Activated CD8-positive, alpha-beta memory T cell treated with anti-CD3 and anti-CD28 coated beads for 1 hour (primary cell): Measurements from ENCODE around the gene TNFAIP8.

Source experiments
- DNase-seq, 2 donors: peaks; one replicate each; pipeline ENCODE4 v3.0.0-alpha.2; 2020; ENCODE audit warnings: low read depth in 1 of 2; ENCODE audit errors: extremely low read depth in 1 of 2

The TNFAIP8 gene

DNA sequence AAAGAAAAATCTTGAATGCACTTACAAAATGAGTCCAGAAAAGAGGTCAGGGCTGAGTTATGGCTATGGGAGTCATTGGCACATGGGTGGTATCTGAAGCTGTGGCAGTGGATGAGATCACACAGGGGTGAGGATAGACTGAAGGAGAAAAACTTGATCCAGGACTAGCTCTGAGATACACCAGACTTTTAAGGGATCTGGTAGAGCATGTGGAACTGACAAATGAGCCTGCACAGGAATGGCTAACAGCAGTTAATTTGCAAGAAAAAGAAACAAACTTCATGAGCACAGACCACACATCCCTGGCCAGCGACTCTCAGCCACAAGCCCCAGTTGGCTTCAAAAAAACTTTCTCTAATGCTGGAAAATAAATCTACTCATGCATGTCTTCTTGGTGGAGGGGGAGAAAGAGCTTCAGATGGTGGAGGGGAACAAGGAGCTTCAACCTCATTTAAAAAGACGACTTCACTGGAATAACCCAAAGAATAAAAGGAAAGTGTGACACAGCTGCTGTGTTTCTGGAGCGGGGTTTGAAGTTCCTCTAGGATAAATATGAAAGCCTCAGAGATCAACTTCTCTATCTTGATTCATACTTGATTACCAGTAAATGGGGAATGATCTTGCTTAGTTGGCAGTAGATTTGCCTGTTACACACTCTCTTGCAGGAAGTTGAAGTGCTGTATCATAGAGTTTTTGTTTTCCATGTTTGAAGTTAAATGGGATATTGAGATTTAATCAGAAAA lies 33.6 kb downstream of the TNFAIP8 start:
- no peak for DNase-seq

DNA sequence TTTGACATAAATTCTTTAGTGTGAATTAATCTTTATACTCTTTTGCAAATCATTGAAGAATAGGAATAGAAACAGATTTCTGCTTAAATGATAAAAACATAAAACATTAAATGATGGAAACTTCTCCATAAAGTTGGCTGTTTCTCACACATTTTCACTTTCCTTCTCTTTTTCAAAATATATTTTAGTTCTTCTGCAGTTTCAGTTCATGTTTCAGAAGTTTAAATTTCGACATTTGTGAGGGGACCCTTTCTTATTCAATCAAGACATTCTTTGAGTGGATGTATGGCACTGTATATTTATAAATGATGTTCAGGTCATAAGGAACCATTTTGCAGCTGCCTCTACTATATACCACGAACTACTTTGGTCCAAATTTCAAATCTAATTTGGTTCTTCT lies 34.6 kb downstream of the TNFAIP8 start:
- DNase-seq: no peak

DNA sequence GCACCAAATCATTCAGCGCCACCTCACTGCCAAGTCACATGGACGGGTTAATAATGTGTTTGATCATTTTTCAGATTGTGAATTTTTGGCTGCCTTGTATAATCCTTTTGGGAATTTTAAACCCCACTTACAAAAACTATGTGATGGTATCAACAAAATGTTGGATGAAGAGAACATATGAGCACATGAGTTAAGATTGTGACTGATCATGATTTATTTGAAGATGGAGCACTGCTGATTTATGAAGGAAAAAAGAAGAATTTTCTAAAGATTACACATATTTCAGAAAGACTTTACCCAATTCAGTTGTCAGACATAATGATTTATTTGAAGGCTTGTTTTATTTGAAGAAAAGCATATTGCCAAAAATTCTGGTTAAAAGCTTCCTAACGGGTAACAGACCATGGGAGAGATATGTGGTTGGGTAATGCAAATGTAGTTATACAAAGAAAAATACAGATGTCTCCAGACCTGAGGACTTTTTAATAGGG lies 37.4 kb downstream of the TNFAIP8 start:
- DNase-seq: no peak

DNA sequence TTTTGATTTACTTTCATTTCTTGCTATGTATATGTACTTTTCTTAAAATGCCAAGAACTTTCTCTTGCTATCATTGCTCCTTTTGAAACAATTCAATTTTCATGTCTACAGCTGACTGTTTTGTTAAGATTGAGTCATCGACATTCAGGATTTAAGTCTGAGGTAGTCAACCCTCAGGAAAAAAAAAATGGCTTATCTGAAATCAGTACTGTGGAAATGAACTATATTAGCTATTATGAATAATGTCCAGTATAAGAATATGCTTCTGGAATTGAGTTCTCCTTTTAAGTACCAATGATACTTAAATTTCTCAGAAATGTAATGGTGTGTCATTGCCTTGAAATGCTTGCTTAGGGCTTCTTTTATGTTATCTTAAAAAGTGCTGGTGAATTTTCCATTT lies 37.9 kb downstream of the TNFAIP8 start:
- no peak for DNase-seq

DNA sequence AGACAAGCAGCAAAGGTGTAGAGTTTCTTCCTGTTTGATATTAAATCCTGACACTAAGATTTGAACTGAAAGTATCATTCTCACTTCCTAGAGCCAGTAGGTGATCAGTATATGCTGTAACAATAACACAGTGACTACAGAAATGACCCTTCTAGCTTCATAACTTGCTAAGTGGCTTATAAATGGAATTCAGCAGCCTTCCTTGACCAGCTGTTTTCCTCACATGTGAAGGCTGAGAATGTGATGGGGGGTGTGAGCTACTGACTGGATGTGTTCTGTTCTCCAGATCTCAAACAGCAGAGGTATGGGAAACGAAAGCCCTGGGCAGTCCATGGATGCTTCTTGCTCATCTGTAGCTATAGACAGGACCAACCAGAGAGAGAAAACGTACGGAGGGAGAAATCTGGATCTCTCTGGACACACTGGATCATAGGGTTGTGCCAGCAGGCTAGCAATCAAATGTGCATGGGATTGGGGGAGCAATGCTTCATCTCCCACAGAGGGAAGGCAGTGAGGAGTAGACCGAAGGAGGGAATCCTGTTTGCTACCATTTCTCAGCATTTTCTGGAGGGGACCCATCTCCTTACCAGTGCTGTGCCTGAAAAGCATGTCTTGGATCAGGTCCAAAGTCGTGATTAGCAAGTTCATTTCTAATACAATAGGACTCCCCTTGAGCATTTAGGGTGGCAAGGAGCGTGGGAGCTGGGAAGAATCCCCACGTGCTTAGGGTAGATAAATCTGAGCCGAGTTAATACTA lies 39.4 kb downstream of the TNFAIP8 start:
- no peak for DNase-seq

DNA sequence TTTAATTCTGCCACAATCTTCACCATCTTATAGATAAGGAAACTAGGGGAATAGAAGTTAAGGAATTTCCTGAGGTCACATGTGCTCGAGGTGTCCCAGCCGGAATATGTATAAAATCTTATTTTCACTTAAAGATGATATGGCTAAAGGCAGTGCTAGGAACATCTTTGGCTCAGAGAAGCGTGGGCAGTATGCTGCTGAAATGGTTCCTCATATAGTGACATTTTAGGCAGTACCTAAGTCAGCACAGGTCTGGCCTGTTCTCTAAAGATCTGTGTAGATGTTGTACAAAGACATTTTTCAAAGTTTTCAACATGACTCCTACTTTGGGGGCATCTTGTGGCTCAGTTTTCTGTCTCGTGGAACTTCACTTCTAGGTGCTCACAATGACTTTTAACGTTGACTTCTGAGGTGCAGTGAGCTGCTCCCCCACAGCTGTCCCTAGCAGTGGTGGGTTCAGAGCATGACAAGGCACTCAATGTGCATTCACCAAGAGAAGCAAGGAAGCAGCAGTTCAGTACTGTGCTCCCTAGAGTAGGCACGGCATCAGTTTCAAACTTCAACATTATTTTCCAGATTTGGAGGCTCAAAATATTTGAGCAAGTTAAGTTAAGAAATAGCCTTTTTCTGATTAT lies 40.3 kb downstream of the TNFAIP8 start:
- DNase-seq: no peak

DNA sequence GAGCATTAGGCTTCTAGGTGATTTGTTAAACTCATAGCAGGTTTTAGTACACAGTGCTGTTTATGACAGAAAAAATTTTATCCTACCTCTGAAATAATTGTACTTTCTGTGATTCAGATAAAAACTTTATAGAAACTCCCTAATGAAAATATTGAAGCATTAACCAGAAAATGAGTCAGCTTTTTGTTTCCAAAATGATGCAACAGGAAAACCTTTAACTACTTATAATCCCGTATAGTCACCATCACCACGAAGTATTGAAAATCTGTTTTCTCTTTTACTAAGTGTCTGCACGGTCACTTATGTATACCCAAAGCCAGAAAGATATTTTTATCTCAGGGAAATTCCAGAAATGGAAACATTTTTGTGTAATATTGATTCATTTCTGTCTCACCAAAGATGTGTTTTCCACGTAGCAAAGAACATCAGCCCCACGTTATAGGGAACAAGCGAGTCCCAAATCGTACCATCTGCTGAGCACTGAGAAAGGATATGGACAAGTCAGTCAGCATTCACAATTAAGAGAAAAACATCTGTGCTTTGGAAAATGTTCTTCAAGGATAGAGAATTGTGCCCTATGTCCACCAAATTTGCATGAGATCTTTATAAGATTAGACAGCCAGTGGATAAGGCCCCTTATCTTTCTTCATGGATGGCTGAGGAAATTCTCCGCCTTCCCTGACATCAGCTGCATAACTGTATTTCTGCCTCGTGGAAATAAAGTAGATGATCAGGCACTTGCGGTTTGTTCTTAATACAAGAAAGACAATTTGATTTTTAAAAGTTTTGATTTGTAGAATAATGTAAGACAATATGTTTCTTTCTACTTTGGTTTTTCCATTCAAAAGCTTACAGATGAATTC lies 41.9 kb downstream of the TNFAIP8 start:
- no peak for DNase-seq

DNA sequence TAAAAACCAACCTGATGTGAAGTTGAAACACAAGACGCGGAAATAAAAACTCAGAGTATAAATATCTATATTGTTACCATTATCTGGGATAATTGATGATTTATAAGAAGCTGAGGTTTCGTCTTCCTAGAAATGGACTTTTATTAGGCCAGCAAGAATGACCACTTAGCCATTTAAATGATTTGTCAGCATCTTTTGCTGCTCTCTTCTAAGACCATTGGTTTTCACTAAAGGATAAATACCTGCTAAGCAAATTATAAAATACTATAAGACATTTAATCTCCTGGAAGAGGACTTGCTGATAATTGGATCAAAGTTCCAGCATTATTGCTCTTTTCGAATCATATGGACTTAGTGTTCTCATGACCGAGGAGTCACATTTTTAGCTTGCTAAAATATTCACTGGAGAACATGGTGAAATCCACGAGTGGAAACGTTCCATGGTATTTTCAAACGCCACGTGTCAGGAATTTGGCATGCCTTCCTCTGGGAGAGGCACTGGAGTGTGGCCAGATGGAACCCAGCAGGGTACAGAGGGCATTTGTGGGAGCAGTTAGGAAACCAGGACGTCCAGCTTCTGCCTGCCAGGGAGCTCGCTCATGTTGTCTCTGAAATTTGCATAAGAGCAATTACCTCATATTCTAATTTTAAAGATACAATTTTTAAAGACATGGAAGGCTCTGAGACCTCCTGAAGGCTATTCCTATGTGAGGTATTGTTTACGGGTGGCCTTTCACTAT lies 43.1 kb downstream of the TNFAIP8 start:
- no peak for DNase-seq

DNA sequence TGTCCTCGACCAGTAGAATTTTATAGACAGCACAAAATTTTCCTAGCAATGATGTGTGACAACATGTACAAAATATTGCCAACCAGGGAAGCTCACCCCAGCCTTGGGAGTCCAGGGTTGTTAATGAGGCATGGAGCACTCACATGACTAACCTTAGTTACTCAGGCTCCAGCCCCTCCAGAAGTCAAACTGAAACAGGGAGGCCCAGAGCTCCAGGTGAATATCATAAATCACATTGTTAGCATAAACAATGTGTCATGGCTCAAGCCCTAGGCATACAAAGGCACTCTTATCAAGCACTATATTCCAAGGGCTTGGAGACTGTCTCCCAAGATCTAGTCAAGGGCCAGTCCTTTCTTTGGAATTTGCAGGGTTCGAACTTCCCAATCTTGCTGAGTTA lies 44.4 kb downstream of the TNFAIP8 start:
- DNase-seq: no peak

DNA sequence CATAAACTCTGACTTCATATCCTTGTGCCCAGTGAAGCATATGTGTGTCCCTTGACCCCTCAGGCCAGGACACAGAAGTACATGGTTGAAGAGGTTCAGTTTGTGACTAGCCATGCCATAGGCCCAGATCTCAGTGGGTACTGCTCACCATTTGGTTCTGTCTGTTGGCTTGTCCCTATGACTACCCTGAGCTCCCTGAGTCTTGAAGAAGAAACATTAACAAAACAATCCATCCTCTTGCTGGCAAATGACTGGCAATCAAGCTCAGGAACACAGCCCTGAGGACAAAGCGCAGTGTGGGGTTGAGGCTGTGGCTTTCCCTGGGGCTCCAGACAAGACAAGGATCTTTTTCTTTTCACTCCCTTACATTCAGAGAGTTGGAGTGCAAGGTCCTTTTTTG lies 46.3 kb downstream of the TNFAIP8 start:
- no peak for DNase-seq

DNA sequence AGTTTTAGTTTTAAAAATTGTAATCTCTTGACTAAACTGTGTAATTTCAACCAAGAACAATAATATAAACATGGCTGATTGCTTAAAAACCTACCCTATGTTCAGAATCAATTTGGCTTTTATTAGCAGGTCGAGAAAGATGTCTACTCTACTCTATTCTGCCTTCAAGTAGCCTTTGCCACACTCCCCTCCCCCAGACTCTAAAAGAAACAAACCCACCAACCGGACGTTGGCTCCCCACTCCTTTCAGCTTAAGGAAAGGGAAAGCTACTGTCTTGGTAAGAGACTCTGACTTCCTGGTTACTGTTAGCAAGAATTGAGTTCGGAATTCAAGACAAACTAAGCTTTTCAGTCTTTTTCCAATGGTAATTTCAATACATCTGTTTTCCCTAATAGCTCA lies 46.7 kb downstream of the TNFAIP8 start:
- DNase-seq: no peak

DNA sequence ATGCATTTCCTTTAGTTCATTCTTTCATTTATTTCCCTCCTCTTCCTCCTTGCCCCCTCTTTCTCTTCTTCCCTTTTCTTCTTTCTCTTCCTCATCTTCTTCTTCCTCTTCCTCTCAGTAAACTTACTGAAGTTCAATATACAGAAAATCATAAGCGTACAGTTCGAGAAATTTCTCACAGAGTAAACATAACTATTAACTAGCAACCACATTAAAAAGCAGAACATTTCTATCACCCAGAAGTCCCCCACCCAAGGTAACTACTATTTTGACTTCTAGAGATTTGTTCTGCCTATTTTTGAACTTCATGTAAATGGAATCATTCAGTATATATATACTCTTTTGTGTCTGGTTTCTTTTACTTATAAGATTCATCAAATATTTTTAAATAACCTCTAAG lies 48.2 kb downstream of the TNFAIP8 start:
- no peak for DNase-seq

DNA sequence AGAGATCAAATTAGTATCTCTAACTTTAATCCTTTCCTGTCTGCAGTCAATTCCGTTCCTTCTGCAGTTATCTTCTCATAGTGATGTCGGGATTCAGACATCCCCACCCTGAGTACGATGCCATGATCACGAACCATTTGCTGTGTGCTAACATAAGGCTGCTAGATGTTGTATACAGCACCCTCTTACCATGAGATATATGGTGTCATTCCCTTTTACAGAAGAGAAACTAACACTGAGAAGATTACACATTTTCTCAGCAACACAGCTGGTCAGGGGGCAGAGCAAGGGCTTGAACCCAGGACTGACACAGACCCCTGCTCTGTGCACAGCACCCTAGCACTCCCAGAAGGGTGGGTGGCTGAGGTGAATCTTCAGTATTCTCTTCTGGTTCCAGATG lies 49.6 kb downstream of the TNFAIP8 start:
- DNase-seq: no peak

DNA sequence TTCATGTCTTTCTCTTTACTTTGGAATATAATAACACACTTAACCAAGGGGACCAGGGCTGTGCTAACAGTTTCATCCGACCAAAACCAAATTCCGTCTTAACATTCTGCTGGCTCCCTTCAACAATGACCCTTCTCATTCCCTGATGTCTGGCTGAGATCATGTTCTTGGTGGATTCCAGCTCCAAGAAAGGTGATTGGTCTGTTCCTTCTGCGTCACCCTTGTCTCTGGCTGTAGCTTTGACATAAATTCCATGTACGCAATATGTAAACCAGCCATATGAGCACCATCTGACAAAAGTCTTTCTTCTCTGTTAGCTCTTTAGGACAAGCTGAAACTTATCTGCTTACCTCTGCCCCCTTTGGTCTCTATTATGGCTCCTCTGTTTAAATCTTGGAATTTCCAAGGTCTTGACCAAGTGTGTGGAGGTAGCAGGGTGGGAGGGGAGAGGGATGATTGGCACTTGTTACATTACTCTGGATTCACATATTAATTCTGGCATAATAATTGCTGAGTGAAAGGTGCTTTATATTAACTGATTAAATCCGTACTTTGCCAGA lies 50.8 kb downstream of the TNFAIP8 start:
- DNase-seq: no peak

DNA sequence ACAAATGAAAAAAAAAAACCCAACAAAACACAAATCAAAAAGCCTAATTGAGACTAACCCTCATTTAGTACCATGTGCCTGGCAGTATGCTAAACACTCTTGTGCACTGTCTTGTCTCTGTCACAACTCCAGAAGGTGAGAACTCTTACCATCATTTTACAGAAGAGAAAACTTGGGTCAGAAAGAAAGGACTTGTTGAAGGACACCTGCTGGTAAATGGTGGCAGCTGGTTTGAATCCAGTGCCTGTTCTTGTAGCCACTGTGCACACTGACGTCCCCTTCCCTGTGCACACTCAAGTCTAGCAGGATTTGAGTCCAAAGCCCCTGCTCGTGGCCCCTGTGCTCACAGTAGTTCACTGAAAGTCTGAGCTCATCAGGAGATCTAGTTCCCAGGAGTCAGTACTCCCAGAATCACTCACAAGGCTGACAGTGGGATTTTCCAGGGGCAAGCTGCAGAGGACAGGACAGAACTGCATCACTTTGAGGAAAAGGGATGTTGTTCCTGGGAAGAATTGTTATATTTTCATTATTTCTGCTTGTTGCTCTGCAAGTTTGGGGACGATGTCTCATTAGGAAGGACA lies 53.5 kb downstream of the TNFAIP8 start:
- DNase-seq: no peak

DNA sequence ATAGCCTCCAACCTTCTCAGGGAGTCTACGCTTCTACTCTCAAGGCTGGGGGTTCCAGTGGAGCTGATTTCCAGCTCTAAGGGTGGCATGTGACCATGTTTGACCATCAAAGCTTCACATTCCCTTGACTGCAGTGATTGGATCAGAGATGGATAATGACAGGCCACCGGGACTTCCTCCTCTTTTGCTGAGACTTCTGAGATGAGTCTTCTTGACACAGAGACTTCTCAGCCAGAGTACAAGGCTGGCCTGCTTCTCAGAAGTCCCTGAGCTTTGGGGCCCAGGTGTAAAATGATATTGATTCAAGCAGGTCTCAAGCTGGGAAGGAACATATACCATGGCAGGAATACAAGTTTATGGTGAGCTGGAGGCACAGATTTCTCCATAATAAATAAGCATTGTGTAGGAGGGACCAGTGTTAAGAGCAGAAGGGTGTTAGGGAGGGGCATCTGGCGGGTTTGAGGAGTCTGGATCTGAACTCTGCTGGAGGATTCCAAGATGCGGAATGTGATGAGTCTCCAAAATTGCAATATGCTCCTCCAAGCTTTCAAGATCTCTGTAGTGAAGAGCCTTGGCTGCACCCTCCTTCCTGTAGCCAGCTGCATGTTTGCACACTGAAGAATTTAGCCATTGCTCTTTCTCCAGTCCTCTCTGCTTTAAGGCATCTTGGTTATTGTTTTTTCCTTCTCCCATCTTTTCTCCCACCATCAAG lies 54.8 kb downstream of the TNFAIP8 start:
- DNase-seq: no peak

DNA sequence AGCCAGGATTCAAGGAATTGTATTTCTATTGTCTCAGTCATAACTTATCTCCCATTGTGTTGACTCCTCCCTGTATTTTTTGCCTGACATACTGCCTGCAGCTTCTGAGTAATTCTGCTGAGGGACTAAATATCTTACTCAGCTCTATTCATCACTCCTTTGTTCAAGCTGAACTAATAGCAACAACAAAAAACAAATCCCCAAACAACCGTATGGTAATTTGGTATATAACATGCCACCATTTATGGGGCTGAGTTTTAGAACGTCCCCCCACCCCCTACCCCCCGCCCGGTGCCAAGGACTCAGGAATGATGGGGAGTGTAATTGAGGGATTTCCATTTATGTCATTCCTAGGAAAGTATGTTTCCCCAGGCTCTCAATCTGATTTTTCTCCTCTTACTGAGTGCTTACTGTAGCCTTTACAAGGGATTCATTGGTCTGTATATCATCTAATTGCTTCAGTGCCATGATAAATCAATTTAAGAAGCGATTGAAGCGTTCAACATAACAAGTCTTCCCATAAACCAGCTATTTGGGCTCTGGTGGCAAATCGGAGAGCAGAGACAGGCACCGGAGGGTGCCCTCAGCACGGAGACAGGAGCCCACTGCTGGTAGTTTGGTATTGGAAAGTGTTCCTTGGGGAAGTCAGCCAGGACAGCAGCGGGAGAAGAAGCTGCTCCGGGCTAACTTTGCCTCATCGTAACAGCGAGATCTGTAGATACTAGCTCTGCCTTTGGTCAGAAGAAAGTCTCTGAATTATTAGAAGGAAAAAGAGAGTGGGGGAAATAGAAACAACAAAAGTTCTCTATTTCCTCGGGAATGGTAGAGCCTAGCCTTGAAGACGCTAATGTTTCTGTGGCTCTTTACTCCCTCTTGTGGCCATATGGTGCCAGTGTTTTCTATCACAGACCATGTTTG lies 55.8 kb downstream of the TNFAIP8 start:
- peak; percentile 8 to 24 for DNase-seq
